Lower lobe of right lung (tissue), 2 donors: Measurements from ENCODE around the gene ARMC3. TPM values are rescaled to one million over a fixed set of nuclear protein-coding genes. Genes with fewer than 3 reads are reported as not detected.
"Not testable (repeated sequence)": the region's sequence is repeated elsewhere in the genome, so short reads cannot be mapped to it uniquely, and the experiment has no call there.

ENCODE experiments used
- ATAC-seq, 2 donors: fragments of 200-7000 bp; cut with Tn5 transposase; one replicate each; pipeline ENCODE4 v1.9.1; 2020 to 2022; ENCODE audit warnings: mild to moderate bottlenecking in 2 of 2, moderate library complexity in 2 of 2
- DNase-seq: peaks from one replicate; pipeline ENCODE4 v3.0.0-alpha.2; 2020
- H3K27ac ChIP-seq: fragments of 200-600 bp; one replicate; pipeline ENCODE4 v1.8.0; 2022
- H3K27me3 ChIP-seq: fragments of 200-600 bp; one replicate; pipeline ENCODE4 v1.8.0; 2022; ENCODE audit warnings: low read depth
- H3K36me3 ChIP-seq: fragments of 200-600 bp; one replicate; pipeline ENCODE4 v1.8.0; 2022; ENCODE audit warnings: mild to moderate bottlenecking
- H3K4me1 ChIP-seq: fragments of 200-600 bp; one replicate; pipeline ENCODE4 v1.8.0; 2022
- H3K4me3 ChIP-seq: fragments of 200-600 bp; one replicate; pipeline ENCODE4 v1.8.0; 2022; ENCODE audit warnings: mild to moderate bottlenecking
- H3K9me3 ChIP-seq: fragments of 200-600 bp; one replicate; pipeline ENCODE4 v1.8.0; 2022
- intact Hi-C: fragments of 100-400 bp; cut with DNase I; formaldehyde crosslinking; loops from one replicate; pipeline ENCODE4 v1.11.0; 2022
- total RNA-seq: library from RNA; stranded (reverse); fragmentation: NEBNext Ultra II Directional; extraction: Animal tissue kit (Norgen Biotek cat#: 25700); gene quantifications from one replicate; pipeline ENCODE4 v1.2.1, GENCODE V29; 2021
- TF ChIP-seq, protein P1 (sequence below): fragments of 200-600 bp; IDR thresholded peaks from one replicate; pipeline ENCODE4 v1.8.0; 2022; ENCODE audit warnings: antibody characterized with exemption, mild to moderate bottlenecking
- donor health status: DM: no; HTN: yes; CAD: no; lungs with severe emphysema.

Gene ARMC3
- total RNA-seq, 1 donor from 2014 or later: 9.6 TPM

- TF ChIP-seq, protein P1, sequence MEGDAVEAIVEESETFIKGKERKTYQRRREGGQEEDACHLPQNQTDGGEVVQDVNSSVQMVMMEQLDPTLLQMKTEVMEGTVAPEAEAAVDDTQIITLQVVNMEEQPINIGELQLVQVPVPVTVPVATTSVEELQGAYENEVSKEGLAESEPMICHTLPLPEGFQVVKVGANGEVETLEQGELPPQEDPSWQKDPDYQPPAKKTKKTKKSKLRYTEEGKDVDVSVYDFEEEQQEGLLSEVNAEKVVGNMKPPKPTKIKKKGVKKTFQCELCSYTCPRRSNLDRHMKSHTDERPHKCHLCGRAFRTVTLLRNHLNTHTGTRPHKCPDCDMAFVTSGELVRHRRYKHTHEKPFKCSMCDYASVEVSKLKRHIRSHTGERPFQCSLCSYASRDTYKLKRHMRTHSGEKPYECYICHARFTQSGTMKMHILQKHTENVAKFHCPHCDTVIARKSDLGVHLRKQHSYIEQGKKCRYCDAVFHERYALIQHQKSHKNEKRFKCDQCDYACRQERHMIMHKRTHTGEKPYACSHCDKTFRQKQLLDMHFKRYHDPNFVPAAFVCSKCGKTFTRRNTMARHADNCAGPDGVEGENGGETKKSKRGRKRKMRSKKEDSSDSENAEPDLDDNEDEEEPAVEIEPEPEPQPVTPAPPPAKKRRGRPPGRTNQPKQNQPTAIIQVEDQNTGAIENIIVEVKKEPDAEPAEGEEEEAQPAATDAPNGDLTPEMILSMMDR: no peak
- no peaks in the 10 kb centered on the region for H3K27me3 ChIP-seq
- intact Hi-C loops: no loop called here
- no peaks in the 10 kb centered on the region for H3K36me3 ChIP-seq
- H3K4me3 ChIP-seq: no peak overlapping the region
- no peak overlapping the region for H3K27ac ChIP-seq
- H3K4me1 ChIP-seq: no peaks in the 10 kb centered on the region
- peak; percentile 61 to 65 for ATAC-seq
- H3K9me3 ChIP-seq: no peaks in the 10 kb centered on the region
- no peak for DNase-seq
Observed at GRCh38 chr10:23070913-23071218, 143.0 kb downstream of the ARMC3 start.

DNA sequence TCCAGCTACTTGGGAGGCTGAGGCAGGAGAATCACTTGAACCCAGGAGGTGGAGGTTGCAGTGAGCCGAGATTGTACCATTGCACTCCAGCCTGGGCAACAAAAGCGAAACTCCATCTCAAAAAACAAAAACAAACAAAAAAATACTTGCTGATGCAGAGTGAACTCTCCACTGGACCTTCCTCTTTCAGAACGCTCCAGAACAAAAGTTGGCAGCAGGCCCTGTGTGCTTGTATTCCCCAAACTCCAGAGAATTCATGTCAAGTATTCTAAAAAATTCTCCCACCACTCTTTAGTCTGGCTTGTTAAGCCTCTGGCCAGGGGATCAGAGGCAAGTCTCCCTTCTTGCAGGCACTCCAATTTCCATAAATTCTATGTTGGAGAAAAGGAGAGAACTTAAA, 144.7 kb downstream of the ARMC3 start:
- H3K4me1 ChIP-seq, ATAC-seq, intact Hi-C loops, DNase-seq, H3K9me3 ChIP-seq, H3K27ac ChIP-seq, H3K4me3 ChIP-seq, H3K27me3 ChIP-seq, H3K36me3 ChIP-seq: not testable (repeated sequence)

DNA sequence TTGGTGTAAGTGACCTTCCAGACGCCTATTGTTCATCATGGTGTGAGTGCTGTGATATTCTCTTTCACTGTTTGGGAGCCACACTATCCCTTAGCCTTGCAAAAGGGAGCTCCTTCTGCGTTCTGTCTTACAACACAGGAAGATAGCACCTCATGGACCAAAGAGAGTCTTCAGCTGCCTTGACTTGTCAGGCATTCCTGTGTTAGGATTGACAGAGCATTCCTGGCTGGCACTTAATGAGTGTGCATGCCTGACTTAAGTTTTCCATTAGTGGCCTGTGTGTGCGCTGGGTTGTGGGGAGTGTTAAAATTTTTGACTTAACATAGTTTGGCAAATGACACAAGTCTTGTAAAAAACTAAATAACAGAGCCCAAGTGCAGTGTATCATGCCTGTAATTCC, 145.7 kb downstream of the ARMC3 start:
- peaks cover 6% of the 10 kb centered on the region for H3K27me3 ChIP-seq
- ATAC-seq: no peak
- H3K4me3 ChIP-seq: no peak overlapping the region
- TF ChIP-seq, protein P1: no peak
- intact Hi-C loops: no loop called here
- no peak overlapping the region for H3K27ac ChIP-seq
- DNase-seq: no peak
- H3K36me3 ChIP-seq: no peaks in the 10 kb centered on the region
- no peaks in the 10 kb centered on the region for H3K4me1 ChIP-seq
- no peaks in the 10 kb centered on the region for H3K9me3 ChIP-seq

DNA sequence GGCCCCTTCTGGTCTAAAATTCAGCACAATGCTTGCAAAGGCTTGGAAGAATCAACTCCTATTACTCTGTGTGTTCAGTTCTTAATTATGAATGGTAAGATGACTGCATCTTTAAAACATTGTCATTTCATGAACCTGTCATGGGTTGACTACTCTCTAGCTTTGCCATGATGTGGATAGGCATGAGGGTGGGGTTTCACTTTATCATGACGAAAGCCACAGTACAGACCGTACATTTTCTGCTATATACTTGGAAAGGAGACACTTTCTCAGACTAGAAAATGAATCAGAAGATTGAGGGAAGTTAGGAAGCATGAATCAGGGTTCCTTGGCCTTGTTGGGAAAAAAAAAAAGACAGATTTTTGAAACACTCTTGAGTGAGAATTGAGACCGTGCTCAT, 147.8 kb downstream of the ARMC3 start:
- Histone ChIP-seq H3K27ac (no peak overlapping the region), H3K36me3 (no peaks in the 10 kb centered on the region), H3K9me3 (no peaks in the 10 kb centered on the region), H3K27me3 (peaks cover 6% of the 10 kb centered on the region), H3K4me3 (no peak overlapping the region), H3K4me1 (no peaks in the 10 kb centered on the region)
- no peak for DNase-seq
- ATAC-seq: no peak
- TF ChIP-seq, protein P1: no peak
- intact Hi-C loops: no loop called here

DNA sequence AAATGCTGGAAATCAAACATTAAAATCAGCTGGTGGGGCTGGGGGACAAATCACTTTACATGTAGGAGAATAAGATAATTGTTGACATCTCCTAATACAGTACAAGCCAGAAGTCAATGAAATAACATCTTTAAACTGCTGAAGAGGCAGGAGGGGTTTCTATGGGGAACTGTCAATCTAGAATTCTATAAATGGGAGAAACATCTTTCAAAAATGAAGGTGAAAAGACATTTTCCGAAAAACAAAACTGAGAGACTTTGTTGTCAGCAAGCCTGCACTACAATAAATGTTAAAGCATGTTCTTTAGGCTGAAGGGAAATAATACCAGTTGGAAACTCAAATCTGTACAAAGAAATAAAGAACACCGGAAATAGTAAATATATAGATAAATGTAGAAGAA, 150.3 kb downstream of the ARMC3 start:
- Histone ChIP-seq H3K36me3 (no peaks in the 10 kb centered on the region), H3K4me1 (no peaks in the 10 kb centered on the region), H3K4me3 (no peak overlapping the region), H3K27me3 (peaks cover 6% of the 10 kb centered on the region), H3K9me3 (no peaks in the 10 kb centered on the region), H3K27ac (no peak overlapping the region)
- no peak for ATAC-seq
- TF ChIP-seq, protein P1: no peak
- DNase-seq: no peak
- intact Hi-C loops: no loop called here

GRCh38 chr10:23079700-23080099, 151.8 kb downstream of the ARMC3 start:
- H3K4me3 ChIP-seq: no peak overlapping the region
- H3K9me3 ChIP-seq: no peaks in the 10 kb centered on the region
- DNase-seq (no peak), ATAC-seq (no peak)
- TF ChIP-seq, protein P1: no peak
- H3K27me3 ChIP-seq: peaks cover 6% of the 10 kb centered on the region
- intact Hi-C loops: no loop called here
- H3K36me3 ChIP-seq: no peaks in the 10 kb centered on the region
- H3K4me1 ChIP-seq: no peaks in the 10 kb centered on the region
- H3K27ac ChIP-seq: no peak overlapping the region
